WERI-Rb-1 (cell line): ENCODE data around the gene OPN1MW3.
A peak's percentile ranks its signal among the peaks of the same experiment; 100 is the strongest.

ENCODE experiments used
- DNase-seq: peaks from one replicate; pipeline ENCODE4 v3.0.0-alpha.2; 2020
- H3K27ac ChIP-seq: fragments of 250-450 bp; sonication (Bioruptor Pico); 2 replicates; pipeline ENCODE4 v1.5.1; 2020; ENCODE audit warnings: mild to moderate bottlenecking, moderate library complexity
- H3K27me3 ChIP-seq: fragments of 250-450 bp; sonication (Bioruptor Pico); 2 replicates; pipeline ENCODE4 v1.5.1; 2021; ENCODE audit warnings: mild to moderate bottlenecking, low read depth, moderate library complexity; ENCODE audit not compliant: insufficient read depth, severe bottlenecking
- H3K36me3 ChIP-seq: fragments of 250-450 bp; sonication (Bioruptor Pico); 2 replicates; pipeline ENCODE4 v1.5.1; 2020; ENCODE audit warnings: mild to moderate bottlenecking, moderate library complexity
- H3K4me3 ChIP-seq: 2 replicates; pipeline ENCODE4 v1.5.1; 2011; ENCODE audit warnings: low read depth, mild to moderate bottlenecking, control low read depth, low read length
- H3K9me3 ChIP-seq: fragments of 250-450 bp; sonication (Bioruptor Pico); 2 replicates; pipeline ENCODE4 v1.5.1; 2021; ENCODE audit warnings: mild to moderate bottlenecking, moderate library complexity; ENCODE audit not compliant: severe bottlenecking
- CTCF ChIP-seq: IDR thresholded peaks from 2 replicates; pipeline ENCODE4 v1.5.1; 2011; ENCODE audit warnings: low read depth, mild to moderate bottlenecking, control low read depth, inconsistent platforms, low read length

The OPN1MW3 gene

GRCh38 chrX:154307202-154307601 lies 49.8 kb downstream of the OPN1MW3 start:
- no peaks in the 10 kb centered on the region for H3K9me3 ChIP-seq
- no peak for DNase-seq
- peaks cover 4% of the 10 kb centered on the region for H3K27me3 ChIP-seq
- no peak for TF ChIP-seq CTCF
- H3K36me3 ChIP-seq = no peaks in the 10 kb centered on the region
- H3K4me3 ChIP-seq = no peak overlapping the region
- no peak overlapping the region for H3K27ac ChIP-seq

GRCh38 chrX:154308108-154308946 lies 50.9 kb downstream of the OPN1MW3 start:
- peak; percentile 82 for DNase-seq
- peak; percentile 84 for TF ChIP-seq CTCF
- no peaks in the 10 kb centered on the region for H3K9me3 ChIP-seq
- H3K36me3 ChIP-seq = no peaks in the 10 kb centered on the region
- H3K27me3 ChIP-seq = peaks cover 4% of the 10 kb centered on the region
- no peak overlapping the region for H3K4me3 ChIP-seq
- H3K27ac ChIP-seq = no peak overlapping the region

- no peak for DNase-seq
- Histone ChIP-seq H3K9me3 (no peaks in the 10 kb centered on the region), H3K4me3 (no peak overlapping the region), H3K27me3 (peaks cover 4% of the 10 kb centered on the region), H3K36me3 (no peaks in the 10 kb centered on the region), H3K27ac (no peak overlapping the region)
- TF ChIP-seq CTCF = no peak
Measured at GRCh38 chrX:154309041-154309775, 51.8 kb downstream of the OPN1MW3 start.

GRCh38 chrX:154310616-154311536 lies 53.5 kb downstream of the OPN1MW3 start:
- no peak for TF ChIP-seq CTCF
- Histone ChIP-seq H3K27me3 (no peaks in the 10 kb centered on the region), H3K4me3 (no peak overlapping the region), H3K27ac (no peak overlapping the region), H3K9me3 (no peaks in the 10 kb centered on the region), H3K36me3 (no peaks in the 10 kb centered on the region)
- peak; percentile 27 for DNase-seq

GRCh38 chrX:154312116-154312515 lies 54.7 kb downstream of the OPN1MW3 start:
- Histone ChIP-seq H3K36me3 (no peaks in the 10 kb centered on the region), H3K27me3 (no peaks in the 10 kb centered on the region), H3K9me3 (no peaks in the 10 kb centered on the region), H3K27ac (no peak overlapping the region), H3K4me3 (no peak overlapping the region)
- DNase-seq = no peak
- no peak for TF ChIP-seq CTCF
